Endothelial cell of umbilical vein (primary cell): ENCODE measurements around the gene PRPF19. TPM values are rescaled to one million over a fixed set of nuclear protein-coding genes. Genes with fewer than 3 reads are reported as not detected.
A peak's percentile ranks its signal among the peaks of the same experiment; 100 is the strongest.

Source experiments
- BruUV-seq: library from RNA; stranded (reverse); fragments of 400-500 nt; replicated peaks from 2 replicates; lab custom pipeline; 2021; lab: Mats Ljungman, UMichigan
- CTCF ChIA-PET: fragments of 300-600, 350-600 bp; sonication (Branson Sonifier 250); formaldehyde crosslinking; loops from one replicate; lab custom pipeline; 2021; ENCODE audit warnings: antibody characterized with exemption, inconsistent platforms; lab: Charles Lee
- POLR2A ChIA-PET: fragments of 300-600, 350-600 bp; sonication (Branson Sonifier 250); formaldehyde crosslinking; loops from one replicate; lab custom pipeline; 2021; ENCODE audit warnings: antibody characterized with exemption, inconsistent platforms; lab: Charles Lee
- DNase-seq: peaks from one replicate; pipeline ENCODE4 v3.0.0-alpha.2; 2011; ENCODE audit warnings: low read depth, low spot score
- FAIRE-seq: peaks from 2 replicates; lab custom pipeline; 2011; peaks lifted over from hg19 to GRCh38; lab: Jason Lieb, UNC
- H2AFZ ChIP-seq: 2 replicates; pipeline ENCODE4 v1.6.0; 2012; ENCODE audit warnings: low read depth, low read length, control low read depth, inconsistent platforms
- H3K27ac ChIP-seq: 2 replicates; pipeline ENCODE4 v1.5.1; 2011; ENCODE audit warnings: low read depth, mild to moderate bottlenecking, control low read depth, low read length, moderate library complexity; ENCODE audit not compliant: insufficient read depth
- H3K27me3 ChIP-seq, 2 experiments: 2 replicates each; pipeline versions ENCODE4 v1.6.0 to v1.6.1; 2011; ENCODE audit warnings: low read length in 2 of 2, mixed read lengths in 1 of 2; ENCODE audit not compliant: control insufficient read depth in 2 of 2, insufficient read depth in 2 of 2
- H3K36me3 ChIP-seq, 2 experiments: 2 replicates in 1 of 2; 3 replicates in 1 of 2; pipeline ENCODE4 v1.5.1; 2011; ENCODE audit warnings: low read length in 2 of 2, mild to moderate bottlenecking in 1 of 2, moderate library complexity in 1 of 2; ENCODE audit not compliant: control insufficient read depth in 2 of 2, insufficient read depth in 2 of 2; ENCODE audit errors: extremely low read depth in 1 of 2
- H3K4me1 ChIP-seq: 3 replicates; pipeline ENCODE4 v1.5.1; 2011; ENCODE audit warnings: mild to moderate bottlenecking, low read length; ENCODE audit not compliant: control insufficient read depth, insufficient read depth; ENCODE audit errors: extremely low read depth
- H3K4me2 ChIP-seq: 2 replicates; pipeline ENCODE4 v1.6.1; 2011; ENCODE audit warnings: low read length, control low read depth, mixed read lengths; ENCODE audit not compliant: insufficient read depth
- H3K4me3 ChIP-seq, 3 experiments: fragments of 200-600 bp in 1 of 3; sonication (generic), shearing (Covaris generic) in 1 of 3; replicated peaks in 1 of 3; 2 replicates each; pipeline ENCODE4 v1.5.1; 2011 to 2016; ENCODE audit warnings: control low read depth in 3 of 3, low read length in 3 of 3, mild to moderate bottlenecking in 2 of 3, inconsistent platforms in 1 of 3, low read depth in 1 of 3, moderate library complexity in 1 of 3; ENCODE audit not compliant: insufficient read depth in 1 of 3
- H3K79me2 ChIP-seq: 2 replicates; pipeline ENCODE4 v1.6.0; 2012; ENCODE audit warnings: low read length, inconsistent platforms; ENCODE audit not compliant: control insufficient read depth, insufficient read depth
- H3K9ac ChIP-seq: replicated peaks from 2 replicates; pipeline ENCODE3; 2011; ENCODE audit warnings: low read length, control low read depth; ENCODE audit not compliant: insufficient read depth; ENCODE audit errors: extremely low read depth
- H3K9me1 ChIP-seq: replicated peaks from 3 replicates; pipeline ENCODE4 v1.6.0; 2011; ENCODE audit warnings: mild to moderate bottlenecking, low read length; ENCODE audit not compliant: control insufficient read depth, insufficient read depth; ENCODE audit errors: extremely low read depth
- H3K9me3 ChIP-seq: replicated peaks from 2 replicates; pipeline ENCODE4 v1.5.1; 2012; ENCODE audit warnings: low read length, inconsistent platforms; ENCODE audit not compliant: control insufficient read depth, insufficient read depth
- H4K20me1 ChIP-seq: replicated peaks from 2 replicates; pipeline ENCODE3; 2011; ENCODE audit warnings: mild to moderate bottlenecking, low read length; ENCODE audit not compliant: control insufficient read depth, insufficient read depth; ENCODE audit errors: extremely low read depth
- EZH2 ChIP-seq: IDR thresholded peaks from 2 replicates; pipeline ENCODE4 v1.6.1; 2012; ENCODE audit warnings: borderline replicate concordance, low read depth, mild to moderate bottlenecking, moderate library complexity, low read length, inconsistent platforms; ENCODE audit not compliant: severe bottlenecking
- GATA2 ChIP-seq: IDR thresholded peaks from 2 replicates; pipeline ENCODE4 v1.7.0; 2011; ENCODE audit warnings: low read depth, mild to moderate bottlenecking, moderate library complexity, mixed read lengths, low read length; ENCODE audit not compliant: insufficient read length, insufficient read depth
- MYC ChIP-seq: IDR thresholded peaks from one replicate; pipeline ENCODE4 v1.6.1; 2011; ENCODE audit warnings: mild to moderate bottlenecking, low read depth, low read length
- POLR2A ChIP-seq: IDR thresholded peaks from 2 replicates; pipeline ENCODE4 v1.6.1; 2012; ENCODE audit warnings: low read depth, mild to moderate bottlenecking, control low read depth, low read length
- POLR2AphosphoS5 ChIP-seq: IDR thresholded peaks from 2 replicates; pipeline ENCODE4 v1.6.1; 2012; ENCODE audit warnings: low read depth, mild to moderate bottlenecking, control low read depth, low read length, moderate library complexity; ENCODE audit not compliant: insufficient read depth
- dilution Hi-C: fragments of 300-500 bp; cut with MboI; formaldehyde crosslinking; loops from one replicate; pipeline ENCODE4 v1.15.0; 2019; ENCODE audit warnings: low sequenced_read_pairs; ENCODE audit not compliant: extremely low pct_ligation_motif_present
- intact Hi-C: fragments of 100-400 bp; cut with micrococcal nuclease; formaldehyde crosslinking; loops from one replicate; pipeline ENCODE4 v1.10.0; 2022
- polyA plus RNA-seq, 4 experiments: library from polyadenylated mRNA; depleted of rRNA in 3 of 4; stranded (reverse) in 3 of 4; unstranded in 1 of 4; fragments of >200 nt; gene quantifications; 2 replicates each; pipeline versions ENCODE4 v1.2.1 to v1.2.3, GENCODE V29; 2011 to 2012; ENCODE audit warnings: missing spikeins in 1 of 4
- total RNA-seq: library from RNA; stranded (reverse); gene quantifications from 2 replicates; pipeline ENCODE4 v1.2.3, GENCODE V29; 2021

The PRPF19 gene
- total and polyA plus RNA-seq, 2 donors (not counting 3 experiments of a cell fraction or from before 2014, with no cell fraction given): 97.1 to 126 TPM

DNA sequence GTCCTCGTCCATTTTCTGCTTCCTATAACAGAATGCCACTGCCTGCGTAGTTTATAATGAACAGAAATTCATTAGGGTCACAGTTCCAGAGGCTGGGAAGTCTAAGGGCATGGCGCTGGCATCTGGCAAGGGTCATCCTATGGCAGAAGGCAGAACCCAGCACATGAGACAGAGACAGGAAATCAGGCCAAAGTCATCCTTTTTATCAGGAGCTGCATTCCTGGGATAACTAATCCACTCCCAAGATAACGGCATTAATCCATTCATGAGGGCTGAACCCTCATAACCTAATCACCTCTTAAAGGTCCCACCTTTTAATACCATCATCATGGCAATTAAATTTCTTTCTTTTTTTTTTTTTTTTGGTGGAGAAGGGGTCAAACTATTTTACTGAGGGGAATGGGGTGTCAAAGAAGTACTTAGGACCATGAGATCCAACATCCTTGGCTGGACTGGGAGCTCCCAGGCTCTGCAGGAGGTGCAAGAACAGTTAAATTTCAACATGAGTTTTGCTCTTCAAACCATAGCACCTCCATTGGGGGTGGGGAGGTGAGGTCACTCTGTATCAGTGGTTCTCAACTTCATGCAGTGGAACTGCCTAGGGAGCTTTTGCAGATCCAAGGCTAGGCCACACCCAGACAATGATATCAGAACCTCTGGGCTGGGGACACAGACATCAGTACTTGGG lies 12.0 kb upstream of the PRPF19 start:
- FAIRE-seq: no peak
- CTCF ChIA-PET: interaction anchor here (1.0 to 1.5 kb wide), 2 partner anchors 19 to 22 kb away, joined by 3 to 6 read pairs; no protein-coding TSS in a partner anchor
- no peak overlapping the region for H3K9ac ChIP-seq

DNA sequence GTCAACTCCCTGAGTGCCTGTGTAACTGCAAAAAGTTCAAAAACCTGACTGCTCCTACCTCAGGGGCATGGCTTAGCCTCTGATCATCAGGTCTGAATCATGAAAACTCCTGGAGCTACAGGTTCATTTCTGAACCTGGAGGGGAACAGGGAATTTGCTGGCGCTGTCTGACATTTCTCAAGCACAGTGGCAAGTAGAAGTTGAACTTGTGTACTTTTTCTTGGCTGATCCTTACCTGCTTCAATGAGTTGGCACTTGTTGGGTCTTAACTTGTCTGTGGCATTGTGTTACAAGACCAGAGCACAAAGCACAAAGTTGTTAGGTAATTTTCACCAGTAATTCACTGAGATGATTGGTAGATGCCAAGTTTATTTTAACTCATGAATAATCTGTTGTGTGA lies 10.9 kb upstream of the PRPF19 start:
- BruUV-seq: no TSS peak
- POLR2A ChIA-PET: no interaction called here
- H3K4me2 ChIP-seq: no peak overlapping the region

More for the DNA sequence above, 12.0 kb upstream of the PRPF19 start:
- BruUV-seq: no TSS peak
- dilution Hi-C loops: no loop called here
- POLR2A ChIA-PET: no interaction called here
- Histone ChIP-seq H3K9me3 (no peaks in the 10 kb centered on the region), H4K20me1 (no peaks in the 10 kb centered on the region), H3K27me3 (no peaks in the 10 kb centered on the region), H3K4me2 (no peak overlapping the region), H3K4me1 (peaks cover 33% of the 10 kb centered on the region), H3K27ac (peak overlapping the region; percentile 1), H3K9me1 (no peaks in the 10 kb centered on the region), H3K36me3 (peaks cover 3 to 19% of the 10 kb centered on the region in 2 experiments), H3K4me3 (no peak overlapping the region), H3K79me2 (peaks cover 51% of the 10 kb centered on the region), H2AFZ (no peak overlapping the region)
- DNase-seq: no peak
- TF ChIP-seq POLR2AphosphoS5: no peak
- TF ChIP-seq POLR2A: no peak
- no peak for TF ChIP-seq EZH2
- peak; percentile 28 for TF ChIP-seq GATA2
- intact Hi-C loops: loop anchor here (10.0 kb wide), 1 partner anchor 216 kb away; no protein-coding TSS in a partner anchor

More for the DNA sequence above, 10.9 kb upstream of the PRPF19 start:
- no peak overlapping the region for H3K9ac ChIP-seq
- no peaks in the 10 kb centered on the region for H3K9me3 ChIP-seq
- intact Hi-C loops: loop anchor here (10.0 kb wide), 1 partner anchor 218 kb away; no protein-coding TSS in a partner anchor
- H3K36me3 ChIP-seq: peaks cover 3 to 15% of the 10 kb centered on the region in 2 experiments
- no peak overlapping the region for H3K27ac ChIP-seq
- H3K4me1 ChIP-seq: peaks cover 40% of the 10 kb centered on the region
- H3K27me3 ChIP-seq: no peaks in the 10 kb centered on the region
- dilution Hi-C loops: no loop called here
- H2AFZ ChIP-seq: no peak overlapping the region
- CTCF ChIA-PET: no interaction called here
- H3K79me2 ChIP-seq: peaks cover 51% of the 10 kb centered on the region
- no peaks in the 10 kb centered on the region for H3K9me1 ChIP-seq
- DNase-seq: no peak
- no peak overlapping the region for H3K4me3 ChIP-seq
- no peak for TF ChIP-seq MYC
- no peaks in the 10 kb centered on the region for H4K20me1 ChIP-seq
- FAIRE-seq: no peak
